Natural killer cell treated with Interleukin-12 subunit alpha and Interleukin-12 subunit beta and Interleukin-15 and Interleukin-18, amount 100 ng/mL, for 72 hours (primary cell): ENCODE results near the gene CGREF1. TPM values are rescaled to one million over a fixed set of nuclear protein-coding genes. Genes with fewer than 3 reads are reported as not detected.
A peak's percentile ranks its signal among the peaks of the same experiment; 100 is the strongest.
"Not testable (repeated sequence)": the region's sequence is repeated elsewhere in the genome, so short reads cannot be mapped to it uniquely, and the experiment has no call there.

Experiments
- ATAC-seq, 2 donors: fragments of 150-1000 bp; cut with Tn5 transposase in 1 of 2; sonication (Bioruptor Pico), chemical (Tn5 transposase) in 1 of 2; 2 replicates each; pipeline ENCODE4 v1.10.0; 2021
- DNase-seq: peaks from one replicate; pipeline ENCODE4 v3.0.0; 2022; ENCODE audit warnings: low spot score
- H3K27ac Mint-ChIP-seq, 2 donors: 1 replicate in 1 of 2; 2 replicates in 1 of 2; pipeline ENCODE4 v1.8.0; 2022; ENCODE audit warnings: mixed read lengths in 2 of 2, mild to moderate bottlenecking in 1 of 2, moderate library complexity in 1 of 2
- H3K27me3 Mint-ChIP-seq, 2 donors: 1 replicate in 1 of 2; 2 replicates in 1 of 2; pipeline ENCODE4 v1.8.0; 2022; ENCODE audit warnings: mixed read lengths in 2 of 2
- H3K36me3 Mint-ChIP-seq: one replicate; pipeline ENCODE4 v1.8.0; 2022; ENCODE audit warnings: mixed read lengths
- H3K4me1 Mint-ChIP-seq, 2 donors: 1 replicate in 1 of 2; 2 replicates in 1 of 2; pipeline ENCODE4 v1.8.0; 2022; ENCODE audit warnings: low read depth in 2 of 2, mixed read lengths in 2 of 2, mild to moderate bottlenecking in 1 of 2
- H3K4me3 Mint-ChIP-seq: one replicate; pipeline ENCODE4 v1.8.0; 2022; ENCODE audit warnings: mixed read lengths
- H3K9me3 Mint-ChIP-seq: 2 replicates; pipeline ENCODE4 v1.8.0; 2022; ENCODE audit warnings: mixed read lengths
- total RNA-seq, 2 donors: library from RNA; stranded (reverse); gene quantifications; one replicate each; pipeline ENCODE4 v1.2.3, GENCODE V29; 2022

CGREF1 gene
- total RNA-seq, 2 donors from 2014 or later, result 0.36 to 1.4 TPM

DNA sequence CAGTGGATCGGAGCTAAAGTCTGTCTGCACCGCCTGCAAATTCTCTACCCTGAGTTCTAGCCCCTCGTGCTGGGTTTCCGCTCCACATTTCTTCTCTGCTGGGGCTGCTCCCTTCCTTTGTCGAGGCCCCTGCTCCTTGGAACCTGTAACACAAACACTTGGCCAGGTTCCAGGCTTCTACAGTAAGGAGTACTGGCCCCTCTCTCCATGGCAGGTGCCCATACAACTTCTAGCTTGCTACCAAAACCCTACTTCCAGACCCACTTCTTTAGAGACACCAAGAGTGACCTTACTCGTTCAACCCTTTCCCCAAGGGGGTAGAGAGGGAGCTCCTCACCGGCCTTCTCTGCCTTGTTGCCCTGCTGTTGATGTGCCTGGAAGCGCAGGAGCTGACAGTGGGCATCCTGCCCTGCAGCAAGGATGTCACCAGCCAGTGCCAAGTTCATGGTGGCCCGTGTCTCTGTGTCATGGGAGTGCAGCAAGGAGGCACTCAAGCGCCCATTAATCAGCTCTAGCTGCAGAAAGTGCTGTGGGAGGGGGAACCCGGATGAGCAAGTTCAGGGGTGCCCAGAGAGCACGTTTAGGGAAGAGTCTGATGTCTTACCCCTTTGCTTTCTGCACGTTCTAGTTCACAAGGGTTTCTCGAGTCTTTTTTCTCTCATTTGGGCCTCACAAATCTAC lies 14.4 kb upstream of the CGREF1 start:
- H3K4me3 Mint-ChIP-seq, result peak overlapping the region; percentile 89
- ATAC-seq (no peak), DNase-seq (peak; percentile 42)
- H3K4me1 Mint-ChIP-seq, result peaks cover 17 to 28% of the 10 kb centered on the region in 2 donors
- H3K9me3 Mint-ChIP-seq, result no peaks in the 10 kb centered on the region
- H3K27me3 Mint-ChIP-seq, result no peaks in the 10 kb centered on the region
- H3K27ac Mint-ChIP-seq, result peak overlapping the region; percentile 79 to 92
- H3K36me3 Mint-ChIP-seq, result peaks cover 6% of the 10 kb centered on the region

DNA sequence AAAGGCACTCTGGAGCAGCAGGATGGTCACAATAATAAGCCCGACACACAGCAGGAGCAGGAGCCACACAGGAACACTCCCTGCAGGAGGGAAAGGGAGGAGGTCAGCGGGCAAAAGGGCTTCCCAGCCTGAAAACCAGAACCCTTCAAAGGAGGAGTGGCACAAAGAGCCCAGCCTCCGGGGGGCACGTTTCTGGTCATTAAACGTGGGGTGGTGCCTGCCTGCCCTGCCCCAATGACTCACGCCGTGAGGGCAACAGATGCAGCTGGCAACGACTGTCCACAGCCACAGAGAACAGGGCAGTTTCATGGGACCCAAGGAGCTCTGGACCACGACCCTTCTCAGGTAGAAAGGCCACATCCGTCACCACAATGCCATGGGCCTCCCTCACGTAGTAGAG lies 12.5 kb upstream of the CGREF1 start:
- Mint-ChIP-seq H3K4me3 (no peak overlapping the region), H3K9me3 (no peaks in the 10 kb centered on the region), H3K27ac (no peak overlapping the region), H3K27me3 (no peaks in the 10 kb centered on the region), H3K36me3 (peaks cover 6% of the 10 kb centered on the region), H3K4me1 (peaks cover 17 to 28% of the 10 kb centered on the region in 2 donors)
- DNase-seq (peak; percentile 58), ATAC-seq (no peak)

- Mint-ChIP-seq H3K4me1 (peaks cover 14 to 25% of the 10 kb centered on the region in 2 donors), H3K4me3 (no peak overlapping the region), H3K27me3 (no peaks in the 10 kb centered on the region), H3K27ac (no peak overlapping the region), H3K9me3 (no peaks in the 10 kb centered on the region), H3K36me3 (peaks cover 6% of the 10 kb centered on the region)
- ATAC-seq, result no peak
- DNase-seq, result peak; percentile 34
Observed at GRCh38 chr2:27130396-27130795, 11.5 kb upstream of the CGREF1 start.

DNA sequence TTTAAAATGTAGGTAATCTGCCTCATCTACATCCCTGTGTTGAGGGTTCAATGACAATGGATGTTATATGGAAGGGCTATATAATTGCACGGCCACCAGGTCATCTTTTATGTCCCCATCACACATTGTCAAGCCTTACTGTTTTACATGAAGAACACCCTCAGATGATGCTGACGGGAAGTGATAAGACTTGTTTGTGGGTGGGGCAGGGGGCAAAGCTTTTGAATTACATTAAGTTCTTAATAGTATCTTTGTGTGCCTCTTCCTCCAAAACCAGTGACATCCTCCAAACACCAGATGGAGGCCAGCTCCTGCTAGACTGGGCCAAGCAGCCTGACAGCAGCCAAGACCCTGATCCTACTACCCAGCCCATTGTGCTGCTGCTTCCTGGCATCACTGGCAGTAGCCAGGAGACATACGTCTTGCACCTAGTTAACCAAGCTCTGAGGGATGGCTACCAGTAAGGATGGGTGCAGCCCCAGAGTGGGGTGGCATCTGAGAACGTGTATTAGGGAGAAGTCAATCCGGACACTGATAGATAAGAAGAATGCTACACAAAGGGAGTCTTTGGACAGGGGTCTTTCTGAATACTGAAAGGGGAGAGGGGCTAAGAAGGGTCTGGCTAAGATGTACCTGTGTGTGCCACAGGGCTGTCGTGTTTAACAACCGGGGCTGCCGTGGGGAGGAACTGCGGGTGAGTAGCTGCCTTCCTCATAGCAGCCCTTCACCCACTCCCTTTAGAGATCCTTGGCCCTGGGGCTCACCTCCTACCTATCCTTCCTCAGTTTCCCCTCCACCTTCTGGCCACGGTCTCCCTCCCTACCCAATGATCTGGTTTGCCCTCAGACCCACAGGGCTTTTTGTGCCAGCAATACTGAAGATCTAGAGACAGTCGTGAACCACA lies 10.0 kb upstream of the CGREF1 start:
- Mint-ChIP-seq H3K4me1 (peaks cover 12 to 21% of the 10 kb centered on the region in 2 donors), H3K9me3 (no peaks in the 10 kb centered on the region), H3K27ac (no peak overlapping the region), H3K27me3 (no peaks in the 10 kb centered on the region), H3K36me3 (peaks cover 6% of the 10 kb centered on the region), H3K4me3 (no peak overlapping the region)
- no peak for ATAC-seq
- DNase-seq, result peak; percentile 50

GRCh38 chr2:27127883-27128667 lies 9.1 kb upstream of the CGREF1 start:
- Mint-ChIP-seq H3K4me3 (no peak overlapping the region), H3K4me1 (peaks cover 8 to 18% of the 10 kb centered on the region in 2 donors), H3K27me3 (no peaks in the 10 kb centered on the region), H3K36me3 (peaks cover 2% of the 10 kb centered on the region), H3K9me3 (no peaks in the 10 kb centered on the region), H3K27ac (no peak overlapping the region)
- ATAC-seq (no peak), DNase-seq (peak; percentile 57)

- H3K27ac Mint-ChIP-seq, result no peak overlapping the region
Observed at GRCh38 chr2:27126252-27126710, 7.4 kb upstream of the CGREF1 start.

DNA sequence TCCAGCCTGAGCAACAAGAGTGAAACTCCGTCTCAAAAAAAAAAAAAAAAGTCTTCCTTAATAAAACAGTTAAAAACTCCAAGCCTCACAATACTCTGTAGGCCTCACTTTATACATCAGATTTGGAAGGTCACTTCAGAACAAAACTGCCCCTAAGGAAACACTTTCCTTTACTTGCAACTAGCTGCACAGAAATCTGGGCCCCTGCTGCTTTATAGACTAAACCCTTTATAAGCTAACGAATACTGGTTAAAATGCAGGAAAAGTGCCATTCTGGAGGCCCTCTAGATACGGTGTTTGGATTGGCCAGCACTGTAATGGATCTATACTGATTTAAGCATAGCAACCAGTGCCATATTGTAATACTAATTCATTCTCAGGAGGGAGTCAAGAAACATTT lies 6.2 kb upstream of the CGREF1 start:
- Mint-ChIP-seq H3K27me3 (peaks cover 2 to 3% of the 10 kb centered on the region in 2 donors), H3K27ac (no peak overlapping the region), H3K36me3 (no peaks in the 10 kb centered on the region), H3K9me3 (no peaks in the 10 kb centered on the region), H3K4me1 (peaks cover 11 to 15% of the 10 kb centered on the region in 2 donors), H3K4me3 (no peak overlapping the region)
- DNase-seq (peak; percentile 34), ATAC-seq (no peak)

More at GRCh38 chr2:27126252-27126710, 7.4 kb upstream of the CGREF1 start:
- no peak for ATAC-seq
- Mint-ChIP-seq H3K9me3 (no peaks in the 10 kb centered on the region), H3K4me3 (no peak overlapping the region), H3K27me3 (no peaks in the 10 kb centered on the region), H3K4me1 (peaks cover 11 to 21% of the 10 kb centered on the region in 2 donors), H3K36me3 (no peaks in the 10 kb centered on the region)
- DNase-seq, result peak; percentile 39

GRCh38 chr2:27123302-27124150 lies 4.6 kb upstream of the CGREF1 start, which contains the start of gene ABHD1:
ABHD1 (plus strand) TSS chr2:27123815; CDS start chr2:27123949, 134 bp downstream.
- Mint-ChIP-seq H3K4me1 (peaks cover 11 to 22% of the 10 kb centered on the region in 2 donors), H3K27me3 (peaks cover 12 to 14% of the 10 kb centered on the region in 2 donors), H3K4me3 (peak within 1 kb of the TSS; percentile 86), H3K9me3 (no peaks in the 10 kb centered on the region), H3K36me3 (no peaks in the 10 kb centered on the region), H3K27ac (peak within 1 kb of the TSS; percentile 77 to 86)
- ATAC-seq (peak; percentile 89 to 92), DNase-seq (peak; percentile 84)

DNA sequence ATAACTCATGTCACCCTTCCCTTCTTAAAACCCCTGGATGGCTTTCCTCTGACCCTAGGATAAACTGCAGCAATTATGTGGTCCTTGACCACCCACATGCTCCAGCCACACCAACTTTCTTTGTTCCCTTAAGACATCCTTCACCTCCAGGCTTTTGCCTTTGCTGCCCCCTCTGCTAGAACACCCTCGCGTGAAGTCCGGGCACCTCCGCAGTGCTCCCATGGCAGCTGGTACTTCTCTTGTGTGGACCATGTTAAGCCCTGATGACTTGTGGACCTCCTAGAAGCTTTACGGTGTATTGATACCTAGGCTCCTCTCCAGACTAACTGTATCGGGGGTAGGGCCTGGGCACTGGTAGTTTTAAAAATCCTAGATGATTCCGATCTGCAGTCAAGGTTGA lies 3.9 kb upstream of the CGREF1 start:
- ATAC-seq (no peak), DNase-seq (no peak)
- Mint-ChIP-seq H3K4me3 (peak overlapping the region; percentile 86), H3K4me1 (peaks cover 11 to 22% of the 10 kb centered on the region in 2 donors), H3K9me3 (no peaks in the 10 kb centered on the region), H3K36me3 (no peaks in the 10 kb centered on the region), H3K27ac (peak overlapping the region; percentile 77 to 86), H3K27me3 (peaks cover 14 to 15% of the 10 kb centered on the region in 2 donors)

- Mint-ChIP-seq H3K27me3 (peaks cover 14 to 16% of the 10 kb centered on the region in 2 donors), H3K4me1 (peaks cover 11 to 22% of the 10 kb centered on the region in 2 donors), H3K27ac (peak overlapping the region in 1 of 2 donors; percentile 62), H3K36me3 (no peaks in the 10 kb centered on the region), H3K9me3 (no peaks in the 10 kb centered on the region), H3K4me3 (peak overlapping the region; percentile 4)
- DNase-seq (no peak), ATAC-seq (no peak)
Observed at GRCh38 chr2:27121906-27122305, 3.0 kb upstream of the CGREF1 start.

DNA sequence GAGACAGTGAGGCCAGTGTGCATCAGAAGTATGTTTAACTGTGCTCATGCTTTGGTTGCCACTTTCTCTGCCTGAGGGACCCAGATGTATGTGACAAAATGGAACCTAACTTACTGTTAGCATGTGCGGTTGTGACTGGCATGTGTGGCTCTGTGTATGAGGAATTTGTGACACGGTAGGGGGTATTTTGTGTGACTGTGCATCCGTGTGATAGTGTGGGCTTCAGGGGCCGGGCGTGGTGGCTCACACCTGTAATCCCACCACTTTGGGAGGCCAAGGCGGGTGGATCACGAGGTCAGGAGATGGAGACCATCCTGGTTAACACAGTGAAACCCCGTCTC lies 372 bp upstream of the CGREF1 start:
- H3K27ac Mint-ChIP-seq, ATAC-seq, H3K36me3 Mint-ChIP-seq, H3K9me3 Mint-ChIP-seq: not testable (repeated sequence)
- H3K4me3 Mint-ChIP-seq, result peak overlapping the region; percentile 50
- peaks cover 11 to 22% of the 10 kb centered on the region in 2 donors for H3K4me1 Mint-ChIP-seq
- peak; percentile 41 for DNase-seq
- H3K27me3 Mint-ChIP-seq, result peaks cover 19 to 22% of the 10 kb centered on the region in 2 donors

DNA sequence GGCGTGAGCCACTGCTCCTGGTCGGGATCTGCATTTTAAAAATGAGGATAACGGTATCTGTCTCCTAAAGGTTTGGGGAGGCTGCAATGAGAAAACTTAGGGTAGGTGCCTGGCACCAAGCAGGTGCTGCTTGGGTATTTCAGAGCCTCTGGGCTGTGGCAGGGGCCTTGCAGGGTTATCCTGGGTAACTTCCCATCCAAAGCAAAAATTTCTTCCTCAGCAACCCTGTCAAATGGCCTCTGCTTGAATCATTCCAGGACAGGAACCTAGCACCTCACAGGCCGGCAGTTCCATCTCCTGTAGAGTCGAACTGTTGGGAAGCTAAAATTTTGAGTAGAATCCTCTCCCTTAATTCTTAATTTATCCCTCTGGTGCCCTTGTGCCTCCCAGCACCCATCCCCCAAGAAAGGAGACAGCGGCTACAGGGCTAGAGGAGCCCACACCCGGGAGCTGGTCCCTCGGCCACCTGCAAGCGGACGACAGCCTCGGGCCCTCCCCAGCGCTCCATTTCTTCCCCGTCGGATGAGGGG lies 868 bp downstream of the CGREF1 start:
- Mint-ChIP-seq H3K36me3 (no peaks in the 10 kb centered on the region), H3K27ac (no peak overlapping the region), H3K4me1 (peaks cover 7 to 15% of the 10 kb centered on the region in 2 donors), H3K9me3 (no peaks in the 10 kb centered on the region), H3K27me3 (peaks cover 19 to 22% of the 10 kb centered on the region in 2 donors), H3K4me3 (no peak overlapping the region)
- ATAC-seq (no peak), DNase-seq (no peak)
